B cell (primary cell): ENCODE data around the gene ZNF365. TPM values are rescaled to one million over a fixed set of nuclear protein-coding genes. Genes with fewer than 3 reads are reported as not detected.

Experiments used
- ATAC-seq: fragments of 200-7000 bp; cut with Tn5 transposase; one replicate; pipeline ENCODE4 v1.10.0; 2021; ENCODE audit warnings: low read depth, mild to moderate bottlenecking, moderate number of reproducible peaks, moderate library complexity
- CTCF ChIA-PET: fragments of 350-600 bp; sonication (Branson Sonifier 250); formaldehyde crosslinking; loops from one replicate; lab custom pipeline; 2021; ENCODE audit warnings: antibody characterized with exemption, inconsistent platforms; lab: Charles Lee
- POLR2A ChIA-PET: fragments of 350-600 bp; sonication (Branson Sonifier 250); formaldehyde crosslinking; loops from one replicate; lab custom pipeline; 2021; ENCODE audit warnings: antibody characterized with exemption; lab: Charles Lee
- DNase-seq: peaks from one replicate; pipeline ENCODE4 v3.0.0; 2013
- H2AFZ ChIP-seq: 2 replicates; pipeline ENCODE4 v1.6.1; 2012; ENCODE audit warnings: mild to moderate bottlenecking, low read depth, low read length; ENCODE audit not compliant: insufficient read depth, poor library complexity, severe bottlenecking
- H3K27ac ChIP-seq, 2 donors: 1 replicate in 1 of 2; 2 replicates in 1 of 2; pipeline ENCODE4 v1.5.1; 2012 to 2013; ENCODE audit warnings: low read length in 2 of 2, mild to moderate bottlenecking in 2 of 2, moderate library complexity in 1 of 2
- H3K27me3 ChIP-seq, 4 experiments: fragments of 200-600 bp in 1 of 4; sonication (generic) in 1 of 4; replicated peaks in 1 of 4; 1 replicate in 2 of 4; 2 replicates in 2 of 4; pipeline versions ENCODE4 v1.6.1 to v1.7.0; 2013 to 2016; ENCODE audit warnings: low read length in 3 of 4, mild to moderate bottlenecking in 2 of 4, mixed read lengths in 1 of 4, moderate library complexity in 1 of 4; ENCODE audit not compliant: insufficient read depth in 4 of 4, control insufficient read depth in 3 of 4; ENCODE audit errors: control extremely low read depth in 1 of 4
- H3K36me3 ChIP-seq, 2 experiments: replicated peaks in 1 of 2; 1 replicate in 1 of 2; 2 replicates in 1 of 2; pipeline versions ENCODE4 v1.6.1 to v1.7.1; 2013; ENCODE audit warnings: low read length in 1 of 2; ENCODE audit not compliant: insufficient read depth in 2 of 2, control insufficient read depth in 1 of 2; ENCODE audit errors: control extremely low read depth in 1 of 2, extremely low read depth in 1 of 2
- H3K4me1 ChIP-seq, 2 donors: fragments of 200-600 bp in 1 of 2; sonication (generic) in 1 of 2; 1 replicate in 1 of 2; 2 replicates in 1 of 2; pipeline versions ENCODE4 v1.5.1 to v1.6.1; 2013 to 2017; ENCODE audit warnings: low read length in 2 of 2; ENCODE audit not compliant: control insufficient read depth in 2 of 2, insufficient read depth in 2 of 2
- H3K4me2 ChIP-seq: replicated peaks from 2 replicates; pipeline ENCODE3; 2012; ENCODE audit warnings: mild to moderate bottlenecking, low read depth, low read length; ENCODE audit not compliant: poor library complexity, severe bottlenecking
- H3K4me3 ChIP-seq, 5 experiments: fragments of 200-600 bp in 1 of 5; sonication (generic) in 1 of 5; 1 replicate in 3 of 5; 2 replicates in 2 of 5; pipeline versions ENCODE4 v1.5.1 to v1.7.0; 2011 to 2016; ENCODE audit warnings: low read length in 4 of 5, mild to moderate bottlenecking in 4 of 5, low read depth in 2 of 5, control low read depth in 1 of 5, moderate library complexity in 1 of 5; ENCODE audit not compliant: insufficient read depth in 1 of 5; ENCODE audit errors: control extremely low read depth in 1 of 5, extremely low read depth in 1 of 5
- H3K79me2 ChIP-seq: fragments of 200-600 bp; sonication (generic); one replicate; pipeline ENCODE4 v1.6.0; 2016; ENCODE audit warnings: low read length; ENCODE audit not compliant: control insufficient read depth, insufficient read depth
- H3K9ac ChIP-seq: fragments of 200-600 bp; sonication (generic); 2 replicates; pipeline ENCODE4 v1.6.1; 2017; ENCODE audit warnings: mild to moderate bottlenecking, low read length, moderate library complexity
- H3K9me3 ChIP-seq, 3 donors: one replicate each; pipeline versions ENCODE4 v1.6.1 to v1.7.1; 2013; ENCODE audit warnings: low read length in 2 of 3; ENCODE audit not compliant: control insufficient read depth in 2 of 3, insufficient read depth in 1 of 3; ENCODE audit errors: control extremely low read depth in 1 of 3
- H4K20me1 ChIP-seq: 2 replicates; pipeline ENCODE4 v1.6.0; 2012; ENCODE audit warnings: mild to moderate bottlenecking, low read length; ENCODE audit not compliant: insufficient read depth, control insufficient read depth, poor library complexity, severe bottlenecking
- H3K27ac Mint-ChIP-seq: one replicate; pipeline ENCODE4 v1.8.0; 2021; ENCODE audit warnings: mixed read lengths
- H3K27me3 Mint-ChIP-seq: one replicate; pipeline ENCODE4 v1.8.0; 2021; ENCODE audit warnings: mixed read lengths
- H3K4me1 Mint-ChIP-seq: one replicate; pipeline ENCODE4 v1.8.0; 2021; ENCODE audit warnings: mixed read lengths
- H3K4me3 Mint-ChIP-seq: one replicate; pipeline ENCODE4 v1.8.0; 2021; ENCODE audit warnings: mixed read lengths
- H3K9me3 Mint-ChIP-seq: one replicate; pipeline ENCODE4 v1.8.0; 2022; ENCODE audit warnings: mixed read lengths; ENCODE audit not compliant: insufficient read depth
- EZH2 ChIP-seq: IDR thresholded peaks from 2 replicates; pipeline ENCODE4 v1.6.1; 2012; ENCODE audit warnings: borderline replicate concordance, low read depth, mild to moderate bottlenecking, moderate library complexity, low read length; ENCODE audit not compliant: insufficient read depth, poor library complexity, severe bottlenecking
- WGBS: methylation state at CpG from one replicate; pipeline ENCODE4 v1.1.5; 2013; ENCODE audit warnings: missing lambda C conversion rate; ENCODE audit not compliant: insufficient coverage; 5-methylcytosine and 5-hydroxymethylcytosine counted together
- intact Hi-C: fragments of 100-400 bp; cut with micrococcal nuclease; formaldehyde crosslinking; loops from one replicate; pipeline ENCODE4 v1.10.0; 2022
- polyA plus RNA-seq: library from polyadenylated mRNA; depleted of rRNA; stranded (reverse); fragments of >200 nt; gene quantifications from 2 replicates; pipeline ENCODE4 v1.2.3, GENCODE V29; 2012
- total RNA-seq, 2 donors: library from RNA; stranded (reverse); fragments of 120-200 nt in 1 of 2; gene quantifications; 1 replicate in 1 of 2; 2 replicates in 1 of 2; pipeline versions ENCODE4 v1.2.3 to v1.2.4, GENCODE V29; 2013 to 2022
- TF ChIP-seq, protein P1 (sequence below): fragments of 200-600 bp; IDR thresholded peaks from one replicate; pipeline ENCODE4 v1.8.0; 2022; ENCODE audit warnings: antibody characterized with exemption, mild to moderate bottlenecking

The ZNF365 gene
- total and polyA plus RNA-seq, 2 donors (not counting 1 experiment from before 2014, with no cell fraction given) = 0.06 to 0.34 TPM

DNA sequence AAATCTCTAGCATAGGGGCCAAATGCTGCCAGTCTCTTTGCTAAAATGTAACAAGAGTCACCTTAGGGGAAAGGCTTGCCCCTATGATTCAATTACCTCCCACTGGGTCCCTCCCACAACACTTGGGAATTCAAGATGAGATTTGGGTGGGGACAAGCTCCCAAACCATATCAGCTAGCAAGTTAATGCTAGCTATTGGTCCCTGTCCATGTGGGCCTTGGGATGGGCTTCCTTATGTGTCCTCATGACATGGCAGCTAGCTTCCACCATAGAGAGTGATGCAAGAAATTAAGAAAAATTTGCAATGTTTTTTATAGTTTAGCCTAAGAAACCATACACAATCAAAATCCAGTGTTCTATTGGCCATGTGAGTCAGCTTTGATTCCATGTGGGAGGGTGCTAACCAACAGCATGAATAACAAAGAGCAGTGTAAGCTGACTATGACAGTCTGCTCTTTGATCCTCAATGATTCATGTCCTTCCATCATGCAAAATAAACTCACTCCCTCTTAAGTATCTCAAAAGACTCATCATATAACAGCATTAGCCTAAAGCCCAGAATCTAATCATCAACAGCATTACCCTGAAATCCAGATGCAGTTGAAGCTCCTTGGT, 21.7 kb upstream of the ZNF365 start:
- TF ChIP-seq, protein P1, sequence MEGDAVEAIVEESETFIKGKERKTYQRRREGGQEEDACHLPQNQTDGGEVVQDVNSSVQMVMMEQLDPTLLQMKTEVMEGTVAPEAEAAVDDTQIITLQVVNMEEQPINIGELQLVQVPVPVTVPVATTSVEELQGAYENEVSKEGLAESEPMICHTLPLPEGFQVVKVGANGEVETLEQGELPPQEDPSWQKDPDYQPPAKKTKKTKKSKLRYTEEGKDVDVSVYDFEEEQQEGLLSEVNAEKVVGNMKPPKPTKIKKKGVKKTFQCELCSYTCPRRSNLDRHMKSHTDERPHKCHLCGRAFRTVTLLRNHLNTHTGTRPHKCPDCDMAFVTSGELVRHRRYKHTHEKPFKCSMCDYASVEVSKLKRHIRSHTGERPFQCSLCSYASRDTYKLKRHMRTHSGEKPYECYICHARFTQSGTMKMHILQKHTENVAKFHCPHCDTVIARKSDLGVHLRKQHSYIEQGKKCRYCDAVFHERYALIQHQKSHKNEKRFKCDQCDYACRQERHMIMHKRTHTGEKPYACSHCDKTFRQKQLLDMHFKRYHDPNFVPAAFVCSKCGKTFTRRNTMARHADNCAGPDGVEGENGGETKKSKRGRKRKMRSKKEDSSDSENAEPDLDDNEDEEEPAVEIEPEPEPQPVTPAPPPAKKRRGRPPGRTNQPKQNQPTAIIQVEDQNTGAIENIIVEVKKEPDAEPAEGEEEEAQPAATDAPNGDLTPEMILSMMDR = no peak
- no peak for TF ChIP-seq EZH2
- Mint-ChIP-seq H3K4me1 (no peaks in the 10 kb centered on the region), H3K9me3 (peaks cover 19% of the 10 kb centered on the region), H3K4me3 (no peak overlapping the region), H3K27ac (no peak overlapping the region), H3K27me3 (peaks cover 14% of the 10 kb centered on the region)
- Histone ChIP-seq H3K4me2 (no peak overlapping the region), H3K79me2 (no peaks in the 10 kb centered on the region), H3K4me1 (no peaks in the 10 kb centered on the region), H3K4me3 (no peak overlapping the region), H3K27ac (no peak overlapping the region), H2AFZ (no peak overlapping the region), H3K9ac (no peak overlapping the region), H3K27me3 (peaks cover 0 to 3% (median 1%) of the 10 kb centered on the region in 4 experiments), H3K9me3 (peaks cover 5 to 19% (median 13%) of the 10 kb centered on the region in 3 donors), H4K20me1 (no peaks in the 10 kb centered on the region), H3K36me3 (no peaks in the 10 kb centered on the region)
- ChIA-PET POLR2A (no interaction called here), CTCF (no interaction called here)
- DNase-seq (no peak), ATAC-seq (no peak)
- intact Hi-C loops = no loop called here

DNA sequence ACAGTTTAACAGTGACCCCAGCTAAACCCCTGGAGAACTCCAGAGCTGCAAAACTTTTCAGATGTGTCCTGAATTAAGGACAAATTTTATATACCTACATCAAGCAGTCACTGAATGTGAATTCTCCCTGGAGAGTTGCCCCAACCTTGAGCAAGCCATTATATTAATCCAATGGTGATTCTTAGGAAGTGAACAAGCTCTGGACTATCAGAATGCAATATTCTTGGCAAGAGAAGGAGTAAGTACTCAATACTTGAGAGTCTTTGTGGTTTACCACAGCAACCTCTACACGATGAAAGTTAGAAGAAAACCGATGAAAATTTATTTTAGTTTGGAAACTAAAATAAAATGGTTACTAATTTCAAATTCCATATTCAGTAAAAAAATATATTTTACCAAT, 19.3 kb upstream of the ZNF365 start:
- no peak for ATAC-seq
- CTCF ChIA-PET = no interaction called here

More for the DNA sequence above, 19.3 kb upstream of the ZNF365 start:
- Mint-ChIP-seq H3K27me3 (peaks cover 4% of the 10 kb centered on the region), H3K9me3 (peaks cover 15% of the 10 kb centered on the region), H3K4me3 (no peak overlapping the region), H3K4me1 (no peaks in the 10 kb centered on the region), H3K27ac (no peak overlapping the region)
- no peak for TF ChIP-seq EZH2
- TF ChIP-seq, protein P1 = no peak
- H4K20me1 ChIP-seq = no peaks in the 10 kb centered on the region
- H3K27me3 ChIP-seq = peaks cover 0 to 3% (median 1%) of the 10 kb centered on the region in 4 experiments
- no peak overlapping the region for H2AFZ ChIP-seq
- intact Hi-C loops = no loop called here
- H3K4me3 ChIP-seq = no peak overlapping the region
- DNase-seq = no peak
- H3K9me3 ChIP-seq = peaks cover 2 to 12% (median 6%) of the 10 kb centered on the region in 3 donors
- H3K9ac ChIP-seq = no peak overlapping the region
- no peaks in the 10 kb centered on the region for H3K4me1 ChIP-seq
- no peaks in the 10 kb centered on the region for H3K36me3 ChIP-seq
- POLR2A ChIA-PET = no interaction called here
- H3K27ac ChIP-seq = no peak overlapping the region
- H3K4me2 ChIP-seq = no peak overlapping the region
- no CpG with 5 or more reads among the region's 2 CpGs for WGBS
- H3K79me2 ChIP-seq = no peaks in the 10 kb centered on the region
